Spleen (tissue), 11 donors: Measurements from ENCODE around the gene ADGRA1. TPM values are rescaled to one million over a fixed set of nuclear protein-coding genes. Genes with fewer than 3 reads are reported as not detected.

Experiments
- DNase-seq: peaks from one replicate; pipeline ENCODE4 v3.0.0-alpha.2; 2020
- H3K27ac ChIP-seq, 8 donors: fragments of 200-600 bp; sonication (generic) in 7 of 8; 1 replicate in 4 of 8; 2 replicates in 4 of 8; pipeline versions ENCODE4 v1.5.0 to v1.8.0; 2016 to 2021; ENCODE audit warnings: inconsistent platforms in 4 of 8, mild to moderate bottlenecking in 4 of 8, moderate library complexity in 1 of 8
- H3K27me3 ChIP-seq, 7 donors: fragments of 200-600 bp; sonication (generic) in 6 of 7; replicated peaks in 1 of 7; 1 replicate in 4 of 7; 2 replicates in 3 of 7; pipeline versions ENCODE4 v1.5.0 to v1.8.0; 2016 to 2021; ENCODE audit warnings: inconsistent platforms in 3 of 7, mild to moderate bottlenecking in 1 of 7
- H3K36me3 ChIP-seq, 6 donors: fragments of 200-600 bp; sonication (generic) in 5 of 6; 1 replicate in 4 of 6; 2 replicates in 2 of 6; pipeline versions ENCODE4 v1.5.0 to v1.8.0; 2016 to 2021; ENCODE audit warnings: inconsistent platforms in 2 of 6
- H3K4me1 ChIP-seq, 6 donors: fragments of 200-600 bp; sonication (generic) in 5 of 6; 1 replicate in 3 of 6; 2 replicates in 3 of 6; pipeline versions ENCODE4 v1.5.0 to v1.8.0; 2016 to 2021; ENCODE audit warnings: inconsistent platforms in 3 of 6
- H3K4me3 ChIP-seq, 8 donors: fragments of 200-600 bp; sonication (generic) in 7 of 8; 1 replicate in 4 of 8; 2 replicates in 4 of 8; pipeline versions ENCODE4 v1.5.0 to v1.8.0; 2016 to 2021; ENCODE audit warnings: inconsistent platforms in 4 of 8, mild to moderate bottlenecking in 4 of 8, moderate library complexity in 2 of 8
- H3K9me3 ChIP-seq, 8 donors: fragments of 200-600 bp; sonication (generic) in 7 of 8; 1 replicate in 4 of 8; 2 replicates in 4 of 8; pipeline versions ENCODE4 v1.5.0 to v1.8.0; 2016 to 2021; ENCODE audit warnings: inconsistent platforms in 4 of 8
- POLR2A ChIP-seq, 3 donors: fragments of 450-650 bp; IDR thresholded peaks; one replicate each; pipeline ENCODE4 v1.5.1; 2017; ENCODE audit warnings: antibody characterized with exemption in 3 of 3, mild to moderate bottlenecking in 1 of 3
- POLR2AphosphoS5 ChIP-seq, 3 donors: sonication (generic); formaldehyde crosslinking; IDR thresholded peaks; one replicate each; pipeline ENCODE4 v1.5.1; 2017; ENCODE audit warnings: antibody characterized with exemption in 3 of 3
- WGBS, 5 donors: extraction: QIAGEN DNeasy Blood & Tissue Kit in 3 of 5; methylation state at CpG; one replicate each; pipeline versions ENCODE4 v1.1.5 to v1.1.7; 2013 to 2018; 5-methylcytosine and 5-hydroxymethylcytosine counted together
- intact Hi-C: fragments of 100-400 bp; cut with DNase I; formaldehyde crosslinking; loops from one replicate; pipeline ENCODE4 v1.15.0; 2023; ENCODE audit warnings: low total_unique reads
- polyA plus RNA-seq, 3 donors: library from polyadenylated mRNA; stranded (reverse); fragments of 200-250 nt; gene quantifications; one replicate each; pipeline ENCODE4 v1.2.1, GENCODE V29; 2013
- total RNA-seq, 7 donors: library from RNA; depleted of rRNA in 3 of 7; stranded (reverse); fragments of >200 nt in 3 of 7; fragmentation: NEBNext Ultra II Directional in 4 of 7; extraction: Animal tissue kit (Norgen Biotek cat#: 25700) in 4 of 7; gene quantifications; one replicate each; pipeline versions ENCODE4 v1.1.0 to v1.2.1, GENCODE V29; 2016 to 2021
- TF ChIP-seq, protein P1 (sequence below), 11 experiments: fragments of 200-600 bp in 7 of 11; fragments of 450-650 bp in 4 of 11; sonication (generic) in 4 of 11; IDR thresholded peaks in 8 of 11; conservative IDR thresholded peaks in 3 of 11; 1 replicate in 7 of 11; 2 replicates in 4 of 11; pipeline versions ENCODE4 v1.4.0 to v1.8.0; 2016 to 2021; ENCODE audit warnings: antibody characterized with exemption in 11 of 11, inconsistent platforms in 4 of 11, mild to moderate bottlenecking in 1 of 11
- donor health status: healthy with polysubstance abuse.
- donor health status: DM: no; HTN: no; CAD: no; lungs with moderate emphysema.
- donor health status: DM: no; HTN: no; CAD: no.
- donor health status: Bipolar disorder and iron deficiency.
- donor health status: healthy.
- donor health status: DM: no; HTN: no; CAD: no.
- donor health status: DM: yes; HTN: yes; CAD: no.

Gene ADGRA1
- total and polyA plus RNA-seq, 10 donors: 0.02 to 0.34 (median 0.19) TPM; not detected in 6

DNA sequence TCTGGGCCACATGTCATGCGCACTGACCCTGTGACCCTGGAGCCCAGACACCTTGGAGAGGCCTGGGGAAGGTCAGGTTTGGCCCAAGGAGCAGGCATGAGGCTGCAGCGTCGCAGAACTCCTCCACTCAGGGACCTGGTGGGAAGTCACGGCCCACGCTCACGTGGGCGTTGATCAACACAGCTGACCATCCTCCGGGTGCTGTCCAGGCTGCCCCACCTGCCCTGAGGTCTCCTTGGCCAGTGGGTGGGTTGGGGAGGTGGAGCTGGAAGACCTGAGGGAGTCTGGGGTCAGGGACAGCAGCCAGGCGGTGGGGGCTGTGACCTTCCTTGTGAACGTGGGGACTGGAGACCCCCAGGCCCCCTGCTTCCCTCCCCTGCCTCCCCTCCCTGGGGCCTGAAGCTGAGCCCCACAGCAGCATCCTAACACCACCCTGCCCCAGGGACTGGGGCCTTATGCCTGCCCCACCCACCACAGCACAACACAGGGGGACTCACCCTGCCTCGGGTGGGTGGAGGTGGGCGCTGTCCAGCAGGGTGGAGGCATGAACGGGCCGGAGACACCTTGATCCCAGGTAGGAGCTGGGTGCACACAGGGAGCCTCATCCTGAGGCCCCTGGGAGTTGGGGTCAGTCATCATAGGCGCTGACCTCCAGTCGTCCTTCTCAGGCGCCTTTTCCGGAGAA is 44.0 kb upstream of the ADGRA1 start:
- H3K27ac ChIP-seq: no peak overlapping the region
- no peak overlapping the region for H3K4me3 ChIP-seq
- intact Hi-C loops: no loop called here
- no peaks in the 10 kb centered on the region for H3K9me3 ChIP-seq
- H3K36me3 ChIP-seq: no peaks in the 10 kb centered on the region
- H3K27me3 ChIP-seq: peaks cover 0 to 67% (median 8%) of the 10 kb centered on the region in 7 donors
- DNase-seq: no peak
- no peaks in the 10 kb centered on the region for H3K4me1 ChIP-seq
- WGBS, 5 donors: 84 to 89% (median 86%) methylated on average over 16 to 18 of the region's 18 CpGs
- TF ChIP-seq POLR2AphosphoS5 (IDR thresholded peaks at IDR 0.05): no peak
- no peak for TF ChIP-seq POLR2A (IDR thresholded peaks at IDR 0.05)
- TF ChIP-seq, protein P1, sequence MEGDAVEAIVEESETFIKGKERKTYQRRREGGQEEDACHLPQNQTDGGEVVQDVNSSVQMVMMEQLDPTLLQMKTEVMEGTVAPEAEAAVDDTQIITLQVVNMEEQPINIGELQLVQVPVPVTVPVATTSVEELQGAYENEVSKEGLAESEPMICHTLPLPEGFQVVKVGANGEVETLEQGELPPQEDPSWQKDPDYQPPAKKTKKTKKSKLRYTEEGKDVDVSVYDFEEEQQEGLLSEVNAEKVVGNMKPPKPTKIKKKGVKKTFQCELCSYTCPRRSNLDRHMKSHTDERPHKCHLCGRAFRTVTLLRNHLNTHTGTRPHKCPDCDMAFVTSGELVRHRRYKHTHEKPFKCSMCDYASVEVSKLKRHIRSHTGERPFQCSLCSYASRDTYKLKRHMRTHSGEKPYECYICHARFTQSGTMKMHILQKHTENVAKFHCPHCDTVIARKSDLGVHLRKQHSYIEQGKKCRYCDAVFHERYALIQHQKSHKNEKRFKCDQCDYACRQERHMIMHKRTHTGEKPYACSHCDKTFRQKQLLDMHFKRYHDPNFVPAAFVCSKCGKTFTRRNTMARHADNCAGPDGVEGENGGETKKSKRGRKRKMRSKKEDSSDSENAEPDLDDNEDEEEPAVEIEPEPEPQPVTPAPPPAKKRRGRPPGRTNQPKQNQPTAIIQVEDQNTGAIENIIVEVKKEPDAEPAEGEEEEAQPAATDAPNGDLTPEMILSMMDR (IDR thresholded peaks at IDR 0.05 in 8 of 11, conservative IDR thresholded peaks at IDR 0.05 in 3 of 11): no peak

- no peak overlapping the region for H3K4me3 ChIP-seq
- no peaks in the 10 kb centered on the region for H3K4me1 ChIP-seq
- 62 to 81% (median 77%) methylated on average over 15 to 19 of the region's 19 CpGs for WGBS, 5 donors
- no peaks in the 10 kb centered on the region for H3K9me3 ChIP-seq
- DNase-seq: no peak
- TF ChIP-seq POLR2AphosphoS5 (IDR thresholded peaks at IDR 0.05): no peak
- no peaks in the 10 kb centered on the region for H3K36me3 ChIP-seq
- intact Hi-C loops: no loop called here
- H3K27ac ChIP-seq: no peak overlapping the region
- H3K27me3 ChIP-seq: peaks cover 0 to 67% (median 7%) of the 10 kb centered on the region in 7 donors
Observed at GRCh38 chr10:133044401-133044811, 43.3 kb upstream of the ADGRA1 start.

- Histone ChIP-seq H3K27ac (no peak overlapping the region), H3K27me3 (peaks cover 0 to 66% (median 0%) of the 10 kb centered on the region in 7 donors), H3K4me3 (no peak overlapping the region), H3K36me3 (no peaks in the 10 kb centered on the region), H3K4me1 (no peaks in the 10 kb centered on the region), H3K9me3 (no peaks in the 10 kb centered on the region)
- TF ChIP-seq POLR2A (IDR thresholded peaks at IDR 0.05) (no peak), POLR2AphosphoS5 (IDR thresholded peaks at IDR 0.05) (no peak)
- TF ChIP-seq, protein P1 (IDR thresholded peaks at IDR 0.05 in 8 of 11, conservative IDR thresholded peaks at IDR 0.05 in 3 of 11): no peak
- DNase-seq: no peak
- intact Hi-C loops: no loop called here
- WGBS, 5 donors: 79 to 86% (median 85%) methylated on average over 26 of the region's 26 CpGs
Observed at GRCh38 chr10:133045556-133046389, 42.0 kb upstream of the ADGRA1 start.

DNA sequence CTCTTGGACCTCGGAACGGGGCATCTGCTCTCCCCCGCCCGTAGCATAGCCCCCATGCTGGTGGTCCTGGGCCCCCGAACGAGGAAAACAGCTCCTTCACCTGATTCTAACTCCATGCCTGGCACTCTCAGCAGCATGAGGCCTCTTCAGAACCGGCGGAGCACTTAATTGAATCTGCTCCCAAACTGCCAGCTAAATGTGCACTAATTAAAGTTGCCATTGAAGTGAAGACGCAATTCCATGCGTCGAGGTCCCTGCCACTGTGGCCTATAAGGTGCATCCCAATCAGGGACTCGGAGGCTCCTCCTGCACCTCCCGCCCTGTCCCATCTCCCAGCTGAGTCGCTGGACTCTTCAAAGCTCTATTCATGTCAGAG is 41.3 kb upstream of the ADGRA1 start:
- DNase-seq: no peak
- Histone ChIP-seq H3K4me1 (no peaks in the 10 kb centered on the region), H3K27me3 (peaks cover 0 to 61% (median 0%) of the 10 kb centered on the region in 7 donors), H3K4me3 (no peak overlapping the region), H3K27ac (no peak overlapping the region), H3K36me3 (no peaks in the 10 kb centered on the region), H3K9me3 (no peaks in the 10 kb centered on the region)
- WGBS, 5 donors: 77 to 92% (median 87%) methylated on average over 14 of the region's 14 CpGs
- intact Hi-C loops: no loop called here
- TF ChIP-seq POLR2AphosphoS5 (IDR thresholded peaks at IDR 0.05) (no peak), POLR2A (IDR thresholded peaks at IDR 0.05) (no peak)
- TF ChIP-seq, protein P1 (IDR thresholded peaks at IDR 0.05 in 8 of 11, conservative IDR thresholded peaks at IDR 0.05 in 3 of 11): no peak
